PC-9 (cell line): ENCODE data around the gene PLA2G4A. TPM values are rescaled to one million over a fixed set of nuclear protein-coding genes. Genes with fewer than 3 reads are reported as not detected.

Source experiments
- Bru-seq: library from RNA; stranded (reverse); fragments of 400-500 nt; gene quantifications from one replicate; lab custom pipeline; 2021; lab: Mats Ljungman, UMichigan
- BruChase-seq, 2 experiments: library from RNA; stranded (reverse); fragments of 400-500 nt; gene quantifications; one replicate each; lab custom pipeline; 2021; lab: Mats Ljungman, UMichigan
- BruUV-seq: library from RNA; stranded (reverse); fragments of 400-500 nt; replicated peaks from 2 replicates; lab custom pipeline; 2021; lab: Mats Ljungman, UMichigan
- CTCF ChIA-PET: fragments of 300-600 bp; sonication (Branson Sonifier 250); formaldehyde crosslinking; loops from one replicate; lab custom pipeline; 2022; ENCODE audit warnings: antibody characterized with exemption; lab: Charles Lee
- POLR2A ChIA-PET: fragments of 300-600 bp; sonication (Branson Sonifier 250); formaldehyde crosslinking; loops from one replicate; lab custom pipeline; 2022; ENCODE audit warnings: antibody characterized with exemption; ENCODE audit not compliant: unreplicated experiment; lab: Charles Lee
- DNase-seq, 2 experiments: peaks; one replicate each; pipeline versions ENCODE4 v3.0.0 to v3.0.0-alpha.2; 2015 to 2022; ENCODE audit warnings: mixed read lengths in 1 of 2
- H2AFZ ChIP-seq: fragments of 200-600 bp; sonication (generic); 2 replicates; pipeline ENCODE4 v1.8.1; 2017; ENCODE audit warnings: antibody characterized with exemption
- H3F3A ChIP-seq: fragments of 200-600 bp; sonication (generic); 2 replicates; pipeline ENCODE4 v1.8.1; 2017; ENCODE audit warnings: antibody characterized with exemption, mild to moderate bottlenecking, low read depth; ENCODE audit not compliant: insufficient read depth
- H3K27ac ChIP-seq: fragments of 200-600 bp; sonication (generic); 2 replicates; pipeline ENCODE4 v1.6.1; 2016; ENCODE audit warnings: mixed run types
- H3K27me3 ChIP-seq: fragments of 200-600 bp; sonication (generic); 2 replicates; pipeline ENCODE4 v1.6.1; 2016; ENCODE audit warnings: low read depth, mixed run types; ENCODE audit not compliant: insufficient read depth
- H3K36me3 ChIP-seq: fragments of 200-600 bp; sonication (generic); 2 replicates; pipeline ENCODE4 v1.6.1; 2016; ENCODE audit warnings: low read depth, mixed run types
- H3K4me1 ChIP-seq: fragments of 200-600 bp; sonication (generic); replicated peaks from 2 replicates; pipeline ENCODE4 v1.6.1; 2016; ENCODE audit warnings: mixed run types; ENCODE audit not compliant: insufficient read depth
- H3K4me2 ChIP-seq: fragments of 200-600 bp; sonication (generic); 2 replicates; pipeline ENCODE4 v1.6.1; 2017; ENCODE audit warnings: mixed run types
- H3K4me3 ChIP-seq: fragments of 200-600 bp; sonication (generic); 2 replicates; pipeline ENCODE4 v1.6.1; 2016; ENCODE audit warnings: mixed run types
- H3K79me2 ChIP-seq: fragments of 200-600 bp; sonication (generic); 2 replicates; pipeline ENCODE4 v1.6.1; 2017; ENCODE audit warnings: low read depth, mixed run types
- H3K9me2 ChIP-seq: fragments of 200-600 bp; sonication (generic); 2 replicates; pipeline ENCODE4 v1.8.1; 2017; ENCODE audit warnings: mild to moderate bottlenecking; ENCODE audit not compliant: insufficient read depth
- H3K9me3 ChIP-seq: fragments of 200-600 bp; sonication (generic); 2 replicates; pipeline ENCODE4 v1.8.1; 2016; ENCODE audit warnings: low read depth; ENCODE audit not compliant: insufficient read depth
- H4K20me1 ChIP-seq: fragments of 200-600 bp; sonication (generic); 2 replicates; pipeline ENCODE4 v1.8.1; 2017; ENCODE audit not compliant: insufficient read depth
- CTCF ChIP-seq: fragments of 200-600 bp; sonication (generic); conservative IDR thresholded peaks from 2 replicates; pipeline ENCODE4 v1.6.1; 2017; ENCODE audit warnings: mixed run types, antibody characterized with exemption, mild to moderate bottlenecking, moderate library complexity
- EZH2 ChIP-seq: fragments of 200-600 bp; sonication (generic); IDR thresholded peaks from 2 replicates; pipeline ENCODE4 v1.8.0; 2017; ENCODE audit warnings: antibody characterized with exemption, low read depth
- intact Hi-C: fragments of 100-400 bp; cut with micrococcal nuclease; formaldehyde crosslinking; loops from one replicate; pipeline ENCODE4 v1.10.0; 2022; ENCODE audit not compliant: unreplicated experiment
- long read RNA-seq: library from polyadenylated mRNA; stranded (forward); transcript quantifications from one replicate; pipeline ENCODE4 v2.0.0, GENCODE V29; 2022
- total RNA-seq: library from RNA; stranded (reverse); gene quantifications from 2 replicates; pipeline ENCODE4 v1.2.3, GENCODE V29; 2021

The PLA2G4A gene
- total RNA-seq (2.0 and 3.3 TPM in 2 replicates), Bru-seq, nascent RNA (percentile 39 among the genes with signal in this experiment), BruChase-seq, experiment 1, labeled RNA remaining after a 2-hour chase (percentile 32 among the genes with signal in this experiment), BruChase-seq, experiment 2, labeled RNA remaining after a 6-hour chase (percentile 31 among the genes with signal in this experiment)
- long read RNA-seq, transcript PLA2G4A-201 (18 exons, 2,875 nt): major isoform, 5 of 6 reads
- long read RNA-seq, partial matches to known transcripts: 0 of 6 reads
- long read RNA-seq, other reads (novel, unspliced or antisense): 1 of 6 reads

GRCh38 chr1:186828611-186829454, at the start of gene PLA2G4A:
Gene PLA2G4A (plus strand): TSS chr1:186828949. CDS start chr1:186854355, 25,406 bp downstream.
- ChIA-PET POLR2A (no interaction called here), CTCF (no interaction called here)
- no peaks in the 10 kb centered on the region for H3K36me3 ChIP-seq
- no peaks in the 10 kb centered on the region for H3K4me1 ChIP-seq
- no peaks in the 10 kb centered on the region for H3K79me2 ChIP-seq
- TF ChIP-seq EZH2 (no peak), CTCF (no peak)
- no peaks in the 10 kb centered on the region for H3K27me3 ChIP-seq
- H3K27ac ChIP-seq: no peak within 1 kb of the TSS
- peak within 1 kb of the TSS; percentile 58 for H3K4me3 ChIP-seq
- no peaks in the 10 kb centered on the region for H3F3A ChIP-seq
- intact Hi-C loops: loop anchor here (5.0 kb wide), 1 partner anchor 98 kb away; no protein-coding TSS in a partner anchor
- H2AFZ ChIP-seq: peak within 1 kb of the TSS; percentile 94
- no peaks in the 10 kb centered on the region for H3K9me2 ChIP-seq
- no peaks in the 10 kb centered on the region for H4K20me1 ChIP-seq
- no peaks in the 10 kb centered on the region for H3K9me3 ChIP-seq
- peak in 1 of 2 experiments; percentile 22 for DNase-seq
- peak within 1 kb of the TSS; percentile 91 for H3K4me2 ChIP-seq
- BruUV-seq: TSS peak; percentile 39

GRCh38 chr1:186780076-186780475, 48.7 kb upstream of the PLA2G4A start:
- Histone ChIP-seq H3K4me1 (no peaks in the 10 kb centered on the region), H3K9me3 (no peaks in the 10 kb centered on the region), H3K27me3 (no peaks in the 10 kb centered on the region), H2AFZ (no peak overlapping the region), H3K4me3 (no peak overlapping the region), H3K9me2 (no peaks in the 10 kb centered on the region), H3F3A (no peaks in the 10 kb centered on the region), H4K20me1 (no peaks in the 10 kb centered on the region), H3K36me3 (no peaks in the 10 kb centered on the region), H3K4me2 (no peak overlapping the region), H3K27ac (no peak overlapping the region), H3K79me2 (no peaks in the 10 kb centered on the region)
- intact Hi-C loops: no loop called here
- DNase-seq: no peak
- CTCF ChIA-PET: no interaction called here
- POLR2A ChIA-PET: no interaction called here
- no TSS peak for BruUV-seq
- TF ChIP-seq CTCF (no peak), EZH2 (no peak)

- Histone ChIP-seq H3K36me3 (no peaks in the 10 kb centered on the region), H3F3A (no peaks in the 10 kb centered on the region), H4K20me1 (no peaks in the 10 kb centered on the region), H3K79me2 (no peaks in the 10 kb centered on the region), H3K9me3 (no peaks in the 10 kb centered on the region), H3K27me3 (no peaks in the 10 kb centered on the region), H2AFZ (no peak overlapping the region), H3K27ac (no peak overlapping the region), H3K4me1 (no peaks in the 10 kb centered on the region), H3K4me3 (no peak overlapping the region), H3K9me2 (no peaks in the 10 kb centered on the region), H3K4me2 (no peak overlapping the region)
- ChIA-PET CTCF (no interaction called here), POLR2A (no interaction called here)
- no peak for DNase-seq
- intact Hi-C loops: no loop called here
- no TSS peak for BruUV-seq
- no peak for TF ChIP-seq CTCF
- TF ChIP-seq EZH2: no peak
These were observed 47.0 kb upstream of the PLA2G4A start for GRCh38 chr1:186781730-186782129.
